Fibroblast of the conjunctiva (primary cell): ENCODE measurements around the gene ZMYM3.
A peak's percentile ranks its signal among the peaks of the same experiment; 100 is the strongest.

Experiments
- DNase-seq: peaks from one replicate; pipeline ENCODE4 v3.0.0-alpha.2; 2010; ENCODE audit warnings: low read depth

The ZMYM3 gene

DNA sequence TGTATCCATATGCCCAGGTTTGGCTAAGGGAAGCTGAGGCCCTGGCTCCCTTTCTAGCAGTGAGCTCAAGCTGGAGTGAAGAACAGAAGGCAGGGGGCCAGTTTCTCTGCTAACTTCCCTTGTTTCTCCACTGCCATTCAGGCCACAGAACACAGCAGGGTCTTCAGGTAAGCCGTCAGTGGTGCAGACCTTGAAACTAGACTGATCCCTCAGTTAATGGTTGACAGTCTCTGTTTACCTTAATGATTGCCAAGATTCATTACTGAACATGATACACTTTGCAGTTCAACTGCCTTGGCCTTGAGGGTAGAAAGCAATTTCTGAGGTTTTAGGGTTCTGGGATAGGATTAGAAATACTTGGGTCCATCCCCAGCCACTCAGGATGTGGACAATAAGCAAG, 39.8 kb downstream of the ZMYM3 start:
- no peak for DNase-seq

- no peak for DNase-seq
Measured at GRCh38 chrX:71212536-71212935, 41.4 kb downstream of the ZMYM3 start.

DNA sequence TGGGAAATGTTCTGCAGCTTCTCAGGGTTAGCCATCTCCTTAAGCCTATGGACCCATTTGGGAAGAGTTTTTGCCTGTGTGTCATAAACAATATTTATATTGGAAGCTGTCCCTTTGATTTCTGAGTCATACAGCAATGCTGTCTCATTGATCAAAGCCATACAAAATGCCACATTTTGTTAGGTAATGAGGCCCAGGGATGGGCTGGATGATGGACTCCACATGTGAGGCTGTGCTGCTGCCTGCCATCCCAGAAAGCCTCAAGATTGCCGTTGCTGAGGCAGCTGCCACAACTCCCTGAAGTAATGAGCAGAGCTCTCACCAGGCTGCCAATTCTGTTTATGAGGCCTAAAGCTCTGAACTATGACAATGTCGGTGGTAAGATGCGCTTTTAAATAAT, 43.1 kb downstream of the ZMYM3 start:
- DNase-seq: peak; percentile 3

DNA sequence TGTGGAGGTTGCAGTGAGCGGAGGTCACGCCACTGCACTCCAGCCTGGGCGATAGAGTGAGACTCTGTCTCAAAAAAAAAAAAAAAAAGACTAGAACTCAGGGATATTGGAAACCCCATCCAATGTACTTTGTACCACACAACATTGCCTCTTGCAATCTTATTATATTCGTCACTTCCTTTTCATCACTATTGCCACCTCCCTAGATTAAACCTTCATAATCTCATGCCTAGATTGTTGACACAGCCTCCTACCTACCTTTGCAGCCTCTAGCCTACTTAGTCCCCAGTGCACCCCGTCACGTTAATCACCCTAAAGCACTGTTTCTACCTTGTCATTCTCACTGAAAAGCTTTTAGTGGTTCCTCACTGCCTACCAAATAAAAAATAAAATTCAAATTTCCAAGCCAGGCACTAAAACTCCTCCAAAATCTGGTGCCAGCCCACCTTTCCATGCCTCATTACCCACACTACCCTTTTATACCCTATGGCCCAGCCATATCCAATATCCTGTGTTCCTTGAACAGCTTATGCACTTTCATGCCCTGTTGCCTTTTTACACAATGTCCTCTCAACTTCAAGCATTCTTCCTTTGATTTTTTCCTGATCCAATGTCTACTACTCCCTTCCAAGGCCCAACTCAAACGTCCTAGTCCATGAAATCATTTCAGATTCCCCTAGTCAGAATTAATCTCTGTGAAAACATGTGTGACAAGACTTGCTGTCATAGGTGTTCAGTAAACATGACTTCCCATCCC, 54.5 kb downstream of the ZMYM3 start:
- no peak for DNase-seq

DNA sequence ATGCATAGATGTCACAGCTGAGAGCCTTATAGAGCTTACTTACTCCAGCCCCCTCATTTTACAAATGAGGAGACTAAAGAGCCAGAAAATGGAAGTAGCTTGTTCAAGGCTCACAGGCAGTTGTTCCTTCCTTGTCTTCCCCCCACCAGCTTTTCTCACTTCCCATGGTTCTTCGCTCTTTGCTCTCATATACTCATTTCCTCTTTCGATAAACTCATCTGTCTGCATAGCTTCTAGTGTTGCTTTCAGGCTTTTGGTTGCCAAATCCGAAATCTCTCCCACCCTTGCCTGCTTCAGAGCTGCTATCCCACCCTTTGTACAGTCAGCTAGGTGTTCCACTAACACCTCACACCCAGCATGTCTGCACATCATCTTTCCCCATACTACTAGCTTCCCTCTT, 55.9 kb downstream of the ZMYM3 start:
- DNase-seq: no peak

- DNase-seq: no peak
Measured at GRCh38 chrX:71195964-71196649, 57.8 kb downstream of the ZMYM3 start.

DNA sequence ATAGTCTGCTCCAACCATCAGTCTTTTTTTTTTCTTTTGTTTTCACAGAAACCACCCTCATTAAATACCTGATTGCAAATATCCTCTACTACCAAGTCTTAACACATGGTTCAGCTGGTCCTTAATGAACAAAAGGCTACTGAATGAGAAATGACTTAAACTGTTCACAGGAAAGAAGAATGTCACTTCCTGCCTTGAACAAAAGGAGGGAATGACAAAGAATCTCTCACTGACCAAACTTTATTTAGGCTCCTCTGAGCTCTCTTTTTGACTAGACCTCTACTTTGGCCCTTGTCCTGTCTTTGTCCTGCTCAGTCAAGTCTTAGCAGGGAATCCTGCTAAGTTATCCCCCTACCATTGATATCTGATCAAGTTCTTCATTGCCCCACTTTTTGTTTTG, 62.7 kb downstream of the ZMYM3 start:
- no peak for DNase-seq
